Immature natural killer cell (primary cell): ENCODE data around the gene SIGLEC6. TPM values are rescaled to one million over a fixed set of nuclear protein-coding genes. Genes with fewer than 3 reads are reported as not detected.

Experiments
- DNase-seq, 3 donors: peaks; one replicate each; pipeline ENCODE4 v3.0.0; 2022; ENCODE audit warnings: mixed read lengths in 1 of 3
- H3K27ac Mint-ChIP-seq, 6 donors: one replicate each; pipeline ENCODE4 v1.8.0; 2020; ENCODE audit warnings: mixed read lengths in 6 of 6, mild to moderate bottlenecking in 5 of 6, inconsistent platforms in 4 of 6, moderate library complexity in 3 of 6
- H3K27me3 Mint-ChIP-seq, 3 donors: one replicate each; pipeline ENCODE4 v1.8.0; 2020 to 2021; ENCODE audit warnings: low read depth in 3 of 3, mild to moderate bottlenecking in 3 of 3, mixed read lengths in 3 of 3, moderate library complexity in 3 of 3, inconsistent platforms in 1 of 3
- H3K36me3 Mint-ChIP-seq, 3 donors: one replicate each; pipeline ENCODE4 v1.8.0; 2020; ENCODE audit warnings: mixed read lengths in 3 of 3, inconsistent platforms in 2 of 3, mild to moderate bottlenecking in 2 of 3
- H3K4me1 Mint-ChIP-seq, 2 donors: one replicate each; pipeline ENCODE4 v1.8.0; 2020; ENCODE audit warnings: inconsistent platforms in 2 of 2, mild to moderate bottlenecking in 2 of 2, mixed read lengths in 2 of 2, moderate library complexity in 1 of 2
- H3K4me3 Mint-ChIP-seq, 5 donors: one replicate each; pipeline ENCODE4 v1.8.0; 2020; ENCODE audit warnings: mild to moderate bottlenecking in 5 of 5, mixed read lengths in 5 of 5, inconsistent platforms in 3 of 5, moderate library complexity in 3 of 5
- H3K9me3 Mint-ChIP-seq, 6 donors: one replicate each; pipeline ENCODE4 v1.8.0; 2020; ENCODE audit warnings: mild to moderate bottlenecking in 6 of 6, mixed read lengths in 6 of 6, inconsistent platforms in 4 of 6, moderate library complexity in 3 of 6
- polyA plus RNA-seq, 3 donors: library from polyadenylated mRNA; unstranded; fragments of 300-500 nt; fragmentation: Illumina TruSeq; gene quantifications; one replicate each; pipeline ENCODE4 v1.2.3, GENCODE V29; 2021

Gene SIGLEC6
- polyA plus RNA-seq, 3 donors from 2014 or later: 0.39 to 0.68 TPM; not detected in 1

DNA sequence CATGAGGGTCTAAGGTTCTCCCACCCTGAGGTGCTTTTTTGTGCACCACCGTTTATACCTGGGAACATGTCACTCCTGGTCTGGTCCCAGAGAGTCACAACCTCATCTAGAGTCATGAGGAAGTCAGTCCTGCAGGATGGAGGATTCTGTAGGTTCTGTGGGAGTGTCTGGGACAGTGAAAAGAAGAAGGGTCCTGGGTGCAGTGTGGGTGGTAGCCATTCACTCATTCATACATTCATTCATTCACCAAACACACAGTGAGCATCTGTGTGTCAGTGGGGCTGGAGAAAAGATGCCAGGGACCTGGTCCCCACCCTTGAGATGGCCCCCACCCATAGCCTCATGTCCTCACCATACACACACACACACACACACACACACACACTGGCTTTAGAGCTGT is 61.8 kb downstream of the SIGLEC6 start:
- Mint-ChIP-seq H3K36me3 (no peaks in the 10 kb centered on the region), H3K4me3 (no peak overlapping the region), H3K4me1 (peaks cover 0 to 14% of the 10 kb centered on the region in 2 donors), H3K27me3 (peaks cover 10 to 26% (median 13%) of the 10 kb centered on the region in 3 donors), H3K9me3 (no peaks in the 10 kb centered on the region), H3K27ac (no peak overlapping the region)
- no peak for DNase-seq

DNA sequence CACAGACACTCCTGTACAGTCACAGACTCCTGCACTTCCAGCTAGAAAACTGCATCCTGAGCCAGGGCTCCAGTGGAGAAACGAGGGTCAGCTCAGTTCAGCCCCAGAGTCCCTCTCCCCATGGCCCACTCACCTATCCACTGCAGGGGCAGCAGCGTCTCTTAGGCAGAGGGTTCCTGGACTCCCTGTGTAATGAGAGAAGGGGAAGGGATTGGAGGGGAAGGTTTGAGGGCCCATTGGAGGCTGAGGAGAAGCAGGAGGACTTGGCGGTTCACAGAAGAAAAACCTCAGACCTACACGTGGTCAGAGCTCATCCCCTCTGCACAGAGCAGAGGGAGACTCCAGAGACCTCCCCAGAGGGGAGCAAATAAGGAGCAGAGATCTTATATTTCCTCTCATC is 62.3 kb downstream of the SIGLEC6 start:
- peaks cover 9 to 27% (median 12%) of the 10 kb centered on the region in 3 donors for H3K27me3 Mint-ChIP-seq
- no peak for DNase-seq
- peaks cover 3 to 19% of the 10 kb centered on the region in 2 donors for H3K4me1 Mint-ChIP-seq
- H3K4me3 Mint-ChIP-seq: no peak overlapping the region
- no peaks in the 10 kb centered on the region for H3K36me3 Mint-ChIP-seq
- no peak overlapping the region for H3K27ac Mint-ChIP-seq
- no peaks in the 10 kb centered on the region for H3K9me3 Mint-ChIP-seq

DNA sequence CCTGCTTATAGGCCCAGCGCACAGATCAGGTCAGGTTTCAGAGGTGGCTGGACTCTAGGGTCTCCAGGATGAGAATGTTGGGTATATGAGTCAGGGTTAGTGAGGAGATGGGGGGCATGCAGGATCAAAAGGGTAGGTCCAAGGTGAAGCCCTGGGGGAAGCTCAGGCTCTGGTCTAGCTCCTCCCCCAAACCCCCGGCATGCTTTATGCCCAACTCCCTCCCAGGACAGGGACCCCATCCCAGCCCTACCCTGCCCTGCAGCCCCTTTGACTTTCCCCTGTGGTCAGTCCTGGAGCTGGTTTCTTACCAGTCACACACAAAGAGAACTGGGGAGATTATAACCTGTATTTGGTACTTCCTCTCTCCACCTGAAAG is 62.9 kb downstream of the SIGLEC6 start:
- DNase-seq: no peak
- H3K4me3 Mint-ChIP-seq: no peak overlapping the region
- H3K36me3 Mint-ChIP-seq: no peaks in the 10 kb centered on the region
- peaks cover 9 to 28% (median 12%) of the 10 kb centered on the region in 3 donors for H3K27me3 Mint-ChIP-seq
- no peaks in the 10 kb centered on the region for H3K9me3 Mint-ChIP-seq
- peaks cover 5 to 23% of the 10 kb centered on the region in 2 donors for H3K4me1 Mint-ChIP-seq
- no peak overlapping the region for H3K27ac Mint-ChIP-seq

DNA sequence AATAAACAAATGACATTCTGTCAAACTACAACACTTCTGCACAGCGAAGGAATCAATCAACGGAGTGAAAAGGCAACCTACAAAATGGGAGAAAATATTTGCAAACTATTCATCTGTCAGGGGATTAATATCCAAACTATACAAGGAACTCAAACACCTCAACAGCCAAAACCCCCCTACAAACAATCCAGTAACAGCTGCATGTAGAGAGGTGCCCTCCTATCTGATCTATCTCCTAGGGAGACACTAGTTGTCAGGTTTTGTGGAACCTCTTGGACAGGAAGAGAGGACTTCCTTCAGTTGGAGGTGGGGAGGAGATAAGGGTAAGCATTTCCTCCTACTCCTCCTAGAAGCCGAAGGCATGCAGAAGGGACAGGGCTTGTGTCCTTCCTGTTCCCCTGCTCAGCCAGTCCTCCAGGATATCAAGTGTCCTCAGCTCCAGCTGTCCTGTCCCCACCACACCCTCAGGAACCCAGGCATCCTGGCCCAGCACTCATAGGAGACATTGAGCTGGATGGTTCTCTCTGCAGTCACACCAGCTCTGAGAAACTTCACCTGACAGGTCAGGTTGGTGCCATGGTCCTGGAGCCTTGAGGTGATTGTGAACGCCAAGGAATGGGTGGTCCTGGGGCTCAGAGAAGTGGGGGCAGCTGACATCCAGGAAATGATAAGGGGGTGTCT is 63.5 kb downstream of the SIGLEC6 start:
- Mint-ChIP-seq H3K27me3 (peaks cover 12 to 30% (median 14%) of the 10 kb centered on the region in 3 donors), H3K36me3 (no peaks in the 10 kb centered on the region), H3K4me3 (no peak overlapping the region), H3K9me3 (no peaks in the 10 kb centered on the region), H3K4me1 (peaks cover 10 to 28% of the 10 kb centered on the region in 2 donors), H3K27ac (no peak overlapping the region)
- DNase-seq: no peak

Other genes starting within 250 kb of the SIGLEC6 start
- gene IGLON5, start 220.0 kb downstream of the SIGLEC6 start, polyA plus RNA-seq: not detected
- gene VSIG10L, start 189.5 kb downstream of the SIGLEC6 start, polyA plus RNA-seq: under 1 TPM in 1 of 3 donors, not detected in 2; 0.38 TPM
- 10 to 100 TPM; 49.9 to 74.4 (median 69.3) TPM for gene ETFB, start 165.3 kb downstream of the SIGLEC6 start, polyA plus RNA-seq
- gene CLDND2, start 162.7 kb downstream of the SIGLEC6 start, polyA plus RNA-seq: under 1 TPM in 1 of 3 donors, not detected in 2; 0.83 TPM
- gene NKG7, start 159.0 kb downstream of the SIGLEC6 start, polyA plus RNA-seq: 1,000 to 10,000 TPM; 7,925 to 8,923 (median 8,385) TPM
- gene LIM2, start 143.7 kb downstream of the SIGLEC6 start, polyA plus RNA-seq: 10 to 100 TPM; 19.2 to 40.0 (median 37.9) TPM
- 1 to 10 TPM in 2 of 3 donors, not detected in 1; 1.7 to 3.8 TPM for gene C19orf84, start 141.1 kb downstream of the SIGLEC6 start, polyA plus RNA-seq
- 1 to 10 TPM in 1 of 3 donors, under 1 TPM in 2; 0.09 to 1.8 (median 0.39) TPM for gene SIGLEC10, start 114.0 kb downstream of the SIGLEC6 start, polyA plus RNA-seq
- not detected for gene SIGLEC8, start 73.2 kb downstream of the SIGLEC6 start, polyA plus RNA-seq
- not detected for gene CEACAM18, start 53.1 kb downstream of the SIGLEC6 start, polyA plus RNA-seq
- not detected for gene SIGLEC12, start 29.9 kb downstream of the SIGLEC6 start, polyA plus RNA-seq
- 1 to 10 TPM in 1 of 3 donors, under 1 TPM in 2; 0.79 to 2.2 (median 0.81) TPM for gene ZNF175, start 39.6 kb upstream of the SIGLEC6 start, polyA plus RNA-seq
- gene SIGLEC5, start 98.7 kb upstream of the SIGLEC6 start, polyA plus RNA-seq: under 1 TPM in 1 of 3 donors, not detected in 2; 0.49 TPM
- gene SIGLEC14, start 115.2 kb upstream of the SIGLEC6 start, polyA plus RNA-seq: 1 to 10 TPM in 1 of 3 donors, under 1 TPM in 2; 0.12 to 1.9 (median 0.99) TPM
- 1 to 10 TPM in 2 of 3 donors, not detected in 1; 2.3 to 2.4 TPM for gene SPACA6, start 161.7 kb upstream of the SIGLEC6 start, polyA plus RNA-seq
- not detected for gene HAS1, start 192.3 kb upstream of the SIGLEC6 start, polyA plus RNA-seq
- gene FPR1, start 220.2 kb upstream of the SIGLEC6 start, polyA plus RNA-seq: 1 to 10 TPM; 1.8 to 6.9 (median 1.8) TPM
- gene FPR2, start 229.5 kb upstream of the SIGLEC6 start, polyA plus RNA-seq: not detected